ENCODE measurements around the gene CTRB2.
"Not testable (repeated sequence)": the region's sequence is repeated elsewhere in the genome, so short reads cannot be mapped to it uniquely, and the experiment has no call there.

The CTRB2 gene

DNA sequence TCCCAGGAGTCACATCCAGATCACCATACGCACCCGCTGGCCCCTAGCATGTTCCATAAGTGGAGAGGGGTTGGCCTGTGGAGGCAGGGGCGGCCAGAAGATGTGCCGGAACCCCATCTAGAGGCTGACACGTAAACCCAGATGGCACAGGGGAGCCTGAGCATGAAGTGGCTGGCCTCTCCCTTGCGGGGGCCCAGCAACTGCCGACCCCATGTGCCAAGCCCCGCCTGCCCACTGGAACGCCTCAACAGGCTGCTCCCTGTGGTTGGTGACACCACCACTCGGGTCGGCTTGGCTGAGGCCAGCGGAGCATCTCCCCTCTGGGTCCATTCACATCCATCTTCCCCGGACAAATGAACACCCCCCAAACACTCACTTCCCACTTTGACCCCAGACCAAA lies 35.0 kb upstream of the CTRB2 start:
- no peak for DNase-seq

DNA sequence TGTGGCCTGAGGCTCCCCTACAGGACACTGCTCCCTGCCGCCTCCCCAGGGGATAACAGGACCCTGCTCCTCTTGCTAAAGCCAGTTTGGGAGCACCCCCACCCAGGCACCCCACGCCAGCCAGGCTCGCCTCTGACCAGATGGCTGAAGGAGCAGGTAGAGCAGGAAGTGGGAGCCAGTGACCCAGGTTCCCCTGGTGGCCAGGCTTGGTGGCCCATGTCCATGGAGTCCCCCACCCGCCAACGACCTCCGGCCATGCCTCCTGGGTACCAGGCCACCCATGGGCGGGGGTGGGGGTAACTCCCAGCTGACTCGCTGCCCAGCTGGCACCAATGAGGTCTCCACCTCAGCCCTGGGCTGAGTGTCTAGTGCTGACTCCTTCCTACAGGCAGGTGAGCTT lies 34.5 kb upstream of the CTRB2 start:
- DNase-seq: no peak

DNA sequence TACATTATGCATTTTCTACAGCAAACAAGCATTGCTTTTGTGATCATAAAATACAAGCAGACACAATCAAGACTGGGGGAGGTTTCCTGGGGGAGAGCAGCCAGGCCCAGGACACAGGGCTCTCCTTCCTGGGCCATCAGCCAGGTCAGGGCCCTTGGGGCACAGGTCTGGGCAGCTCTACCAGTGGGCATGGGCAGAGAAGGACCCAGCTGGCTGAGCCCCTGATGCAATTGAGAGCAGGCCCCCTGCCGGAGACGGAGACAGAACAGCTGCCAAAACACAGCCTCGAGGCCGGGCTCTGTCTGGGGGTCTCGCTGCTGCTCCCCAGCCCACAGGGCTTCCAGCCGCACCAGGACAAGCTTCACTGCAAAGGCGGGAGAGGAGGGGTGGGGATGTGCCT lies 33.7 kb upstream of the CTRB2 start:
- DNase-seq: not testable (repeated sequence)

DNA sequence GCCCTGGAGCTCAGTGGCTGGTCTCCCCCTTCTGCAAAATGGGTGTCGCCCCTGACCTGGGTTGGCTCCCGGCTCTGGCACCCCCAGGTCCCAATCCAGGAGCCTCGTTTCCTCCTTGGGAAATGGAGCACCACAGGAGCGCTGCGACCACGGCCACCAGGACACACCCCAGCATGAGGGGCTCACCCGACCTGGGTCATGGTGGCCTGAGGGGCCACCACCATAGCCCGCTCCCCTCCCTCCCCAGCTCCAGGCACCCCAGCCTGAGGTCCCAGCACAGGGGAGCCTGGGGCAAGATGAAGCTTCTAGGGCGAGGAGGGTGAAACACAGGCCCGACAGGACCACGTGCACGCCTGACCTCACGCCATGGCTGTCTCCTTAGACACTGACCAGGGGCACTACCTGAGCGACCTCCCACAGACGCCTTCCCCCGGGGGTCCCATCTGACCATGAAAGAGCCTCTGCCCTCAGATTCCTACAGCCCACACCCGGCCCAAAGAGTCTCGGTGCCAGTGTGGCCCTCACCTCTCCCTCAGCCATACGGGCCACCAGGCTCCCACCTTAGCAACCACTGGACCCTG lies 32.7 kb upstream of the CTRB2 start:
- DNase-seq: no peak

DNA sequence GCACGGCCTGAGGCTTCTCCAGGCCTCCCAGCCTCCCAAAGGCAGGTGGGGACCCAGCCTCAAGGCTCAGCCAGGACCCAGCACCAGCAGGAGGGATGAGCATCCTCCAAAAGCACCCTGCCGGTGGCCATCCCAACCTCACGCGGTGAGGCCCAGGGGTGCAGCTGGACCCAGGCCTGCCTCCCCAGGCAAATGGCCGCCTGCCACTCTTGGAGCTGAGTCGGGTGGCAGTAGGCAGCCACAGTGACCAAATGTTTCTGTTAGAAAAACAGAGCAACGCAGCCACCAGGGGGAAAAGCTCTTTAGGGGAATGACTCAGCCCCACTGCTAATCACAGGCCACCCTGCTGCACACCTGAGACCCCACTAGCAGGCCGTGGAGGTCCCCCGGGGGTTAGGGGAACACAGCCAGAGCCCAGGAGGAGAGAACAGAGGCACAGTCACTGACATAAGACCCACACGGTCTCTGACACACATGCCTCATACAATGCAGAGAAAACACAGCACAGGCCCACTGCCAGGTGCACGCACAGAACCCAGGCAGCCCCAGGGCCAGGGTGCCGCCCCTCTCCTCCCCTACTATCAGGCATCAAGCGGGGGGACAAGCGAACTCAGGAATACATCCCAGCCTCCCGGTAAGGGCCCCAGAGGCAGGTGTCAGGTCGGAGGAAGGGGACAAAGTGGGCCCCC lies 32.0 kb upstream of the CTRB2 start:
- DNase-seq: no peak

DNA sequence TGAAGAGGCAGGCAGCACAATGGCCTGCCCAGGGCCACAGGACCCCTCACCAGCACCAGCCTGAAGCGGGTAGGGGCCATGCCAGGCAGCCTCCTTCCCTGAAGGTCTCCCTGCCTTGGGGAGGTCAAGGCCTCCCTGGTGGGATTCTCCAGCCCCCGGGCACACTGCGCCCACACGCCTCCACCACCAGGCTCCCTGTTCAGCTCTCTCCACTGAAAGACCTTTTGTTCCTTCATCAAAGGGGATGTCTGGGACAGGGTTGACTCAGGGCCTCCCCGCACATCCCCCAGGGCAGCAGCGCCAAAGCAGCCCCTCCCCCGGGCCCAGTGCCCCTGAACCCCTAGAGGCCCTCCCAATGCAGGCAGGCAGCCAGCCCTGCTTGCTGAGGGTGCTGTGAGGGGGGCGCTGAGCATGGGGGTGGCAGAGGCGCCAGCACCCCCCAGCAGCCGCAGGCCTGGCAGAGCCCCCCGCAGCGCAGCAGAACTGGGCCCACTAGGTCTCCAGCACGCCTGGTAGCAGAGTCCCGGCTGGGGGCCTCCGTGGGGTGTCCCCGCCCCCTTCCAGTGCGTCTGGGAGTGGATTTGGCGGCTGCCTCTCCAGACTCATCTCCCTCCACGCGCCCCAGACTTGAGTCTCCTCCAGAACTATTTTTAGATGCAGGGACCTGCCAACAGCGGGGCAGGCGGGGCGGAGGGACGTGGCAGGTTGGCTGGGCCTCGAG lies 31.3 kb upstream of the CTRB2 start:
- DNase-seq: no peak

DNA sequence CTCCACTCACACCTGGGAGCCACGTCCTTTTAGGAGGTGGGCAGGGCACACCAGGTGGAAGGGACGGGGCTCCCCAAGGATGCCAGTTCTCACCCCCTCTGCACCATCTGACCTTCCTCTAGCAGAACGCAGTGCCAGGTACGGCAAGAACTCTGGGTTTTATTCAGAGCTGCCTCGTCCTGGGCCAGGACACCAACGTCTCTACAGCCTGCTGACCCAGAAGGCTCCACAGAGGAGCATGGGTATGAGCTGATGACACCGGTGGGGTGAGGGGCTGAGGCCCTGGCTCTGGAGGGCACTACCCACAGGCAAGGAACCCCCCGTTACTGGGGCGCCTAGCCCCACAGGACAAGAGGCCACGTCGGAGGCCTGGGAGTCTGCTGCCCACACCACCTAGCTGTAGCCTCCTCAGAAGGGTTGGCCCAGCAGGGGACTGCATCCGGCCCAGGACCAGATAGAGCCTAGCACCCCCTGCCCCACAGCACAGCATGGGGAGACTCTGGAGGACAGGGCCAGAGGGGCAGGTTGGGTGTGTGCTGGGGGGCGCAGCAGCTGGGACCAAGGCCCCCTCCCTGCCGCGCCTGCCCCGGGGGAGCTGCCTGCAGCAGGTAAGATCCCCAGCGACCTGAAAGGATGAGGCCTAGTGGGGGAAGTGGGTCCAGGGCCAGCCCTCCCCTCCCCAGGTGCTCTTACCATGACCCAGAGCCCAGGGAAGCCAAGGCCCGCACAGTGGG lies 30.6 kb upstream of the CTRB2 start:
- no peak for DNase-seq

DNA sequence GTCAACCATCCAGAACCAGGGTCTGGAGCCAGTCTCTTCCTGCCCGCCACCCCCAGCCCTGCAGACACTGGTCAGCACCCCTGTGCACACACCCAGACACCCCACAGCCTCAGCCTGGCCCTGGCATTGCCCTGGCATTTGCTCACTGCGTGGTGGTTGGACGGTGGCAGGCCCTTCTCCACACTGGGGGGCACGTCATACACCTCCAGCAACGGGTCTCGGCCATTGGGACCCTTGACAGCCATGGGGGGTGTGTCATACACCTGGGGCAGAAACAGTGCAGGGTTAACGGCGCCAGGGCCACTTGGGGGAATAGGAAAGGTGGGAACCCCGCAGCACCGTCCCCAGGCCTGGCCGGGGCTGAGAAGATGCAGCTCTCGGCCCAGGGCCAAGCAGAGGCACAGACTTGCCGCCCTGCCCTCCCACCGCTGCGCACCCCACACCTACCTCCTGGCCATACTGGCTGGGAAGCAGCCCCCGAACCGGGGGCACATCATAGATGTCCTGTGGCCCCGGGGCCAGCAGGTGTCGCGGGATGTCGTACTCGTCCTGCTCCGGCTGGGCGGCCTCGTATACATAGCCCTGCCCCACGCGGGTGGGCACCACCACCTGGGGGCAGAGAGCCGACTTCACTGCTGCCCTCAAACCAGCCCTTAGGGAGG lies 29.9 kb upstream of the CTRB2 start:
- DNase-seq: no peak

DNA sequence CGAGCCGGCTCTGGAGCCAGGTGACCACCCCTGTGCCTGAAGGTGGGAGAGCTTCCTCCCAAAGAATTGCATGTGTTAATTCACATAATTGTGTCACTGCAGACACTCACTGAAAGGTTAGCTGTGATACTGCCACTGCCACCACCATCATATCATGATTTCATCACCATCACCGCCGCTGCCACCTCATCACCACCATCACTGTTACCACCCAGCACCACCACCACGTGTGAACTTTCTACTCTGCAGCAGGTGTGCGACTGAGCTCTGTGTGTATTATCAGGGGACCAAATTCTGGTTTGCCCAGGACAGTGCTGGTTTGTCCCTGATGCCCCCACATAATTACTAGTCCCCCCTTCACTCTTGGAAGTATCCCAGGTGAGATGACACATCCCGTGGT lies 29.3 kb upstream of the CTRB2 start:
- DNase-seq: no peak

DNA sequence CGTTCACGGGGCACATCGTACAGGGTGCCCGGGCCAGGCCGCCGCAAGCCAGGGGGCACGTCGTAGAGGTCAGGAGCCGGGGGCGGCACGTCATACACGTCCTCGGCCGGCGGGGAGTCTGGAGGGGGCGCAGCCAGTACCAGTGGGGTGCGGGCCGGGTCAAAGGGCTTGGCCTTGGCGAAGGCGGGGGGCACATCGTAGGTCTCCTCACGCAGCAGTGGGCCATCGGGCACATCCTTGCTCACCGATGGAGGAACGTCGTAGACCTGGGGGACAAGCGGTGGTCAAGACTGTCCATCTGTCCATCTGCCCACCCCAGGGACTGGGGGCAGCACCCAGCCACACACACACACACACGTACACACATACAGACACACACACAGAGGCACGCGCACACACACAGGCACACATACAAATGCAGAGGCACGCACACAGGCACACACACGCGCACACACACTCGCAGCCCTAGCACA lies 28.8 kb upstream of the CTRB2 start:
- DNase-seq: no peak

DNA sequence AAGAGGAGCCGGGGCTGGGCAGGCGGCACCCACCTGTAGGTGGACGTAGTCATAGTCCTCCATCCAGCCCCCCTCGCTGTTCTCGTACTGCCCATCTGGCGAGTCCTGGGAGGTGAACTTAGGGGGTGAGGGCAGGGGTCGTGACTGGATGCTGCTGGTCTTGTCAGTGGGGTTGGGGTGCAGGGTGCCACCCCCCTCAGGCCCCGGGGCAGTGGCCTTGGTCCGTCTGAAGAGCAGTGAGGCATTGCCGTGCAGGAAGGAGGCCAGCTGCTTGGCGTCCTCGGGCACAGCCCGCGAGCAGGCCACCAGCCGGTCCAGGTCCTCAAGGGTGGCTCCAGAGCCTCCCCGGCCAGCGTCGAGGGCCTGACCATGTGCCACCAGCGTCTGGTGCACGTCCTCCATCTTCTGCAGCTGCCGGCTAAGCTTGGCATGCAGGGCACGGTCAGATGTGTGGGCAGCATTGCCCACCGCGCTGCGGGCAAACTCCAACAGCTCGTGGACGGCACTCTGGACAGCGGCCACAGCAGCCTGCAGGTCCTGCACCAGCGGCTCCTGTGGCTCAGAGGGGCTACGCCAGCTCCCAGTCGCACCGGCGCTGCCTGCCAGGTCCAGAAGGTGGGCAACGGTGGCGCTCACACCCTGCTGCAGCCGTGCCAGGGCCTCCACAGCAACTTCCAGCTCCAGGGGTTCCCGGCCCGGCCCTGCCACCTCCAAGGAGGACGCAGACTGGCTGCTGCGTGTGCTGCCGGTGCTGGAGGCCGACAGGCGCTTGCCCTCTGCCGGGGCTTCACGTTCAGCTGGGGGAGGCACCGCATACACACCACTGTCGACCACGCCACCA lies 28.1 kb upstream of the CTRB2 start:
- no peak for DNase-seq

DNA sequence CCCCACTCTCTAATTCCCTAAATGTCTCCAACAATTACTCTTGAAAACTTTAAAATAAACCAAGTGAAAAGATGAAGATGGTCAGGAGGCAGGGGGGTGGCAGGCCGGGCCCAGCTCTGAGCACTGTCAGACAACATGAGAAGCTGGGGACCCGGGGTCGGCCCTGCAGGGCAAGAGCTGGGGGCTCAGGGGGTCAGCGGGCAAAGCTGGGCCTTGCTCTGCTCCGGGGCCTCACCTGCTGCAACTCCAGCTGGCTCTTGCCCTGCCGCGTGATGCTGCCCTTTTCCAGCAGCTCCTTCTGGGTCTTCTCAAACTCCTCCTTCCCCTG lies 26.6 kb upstream of the CTRB2 start:
- no peak for DNase-seq

DNA sequence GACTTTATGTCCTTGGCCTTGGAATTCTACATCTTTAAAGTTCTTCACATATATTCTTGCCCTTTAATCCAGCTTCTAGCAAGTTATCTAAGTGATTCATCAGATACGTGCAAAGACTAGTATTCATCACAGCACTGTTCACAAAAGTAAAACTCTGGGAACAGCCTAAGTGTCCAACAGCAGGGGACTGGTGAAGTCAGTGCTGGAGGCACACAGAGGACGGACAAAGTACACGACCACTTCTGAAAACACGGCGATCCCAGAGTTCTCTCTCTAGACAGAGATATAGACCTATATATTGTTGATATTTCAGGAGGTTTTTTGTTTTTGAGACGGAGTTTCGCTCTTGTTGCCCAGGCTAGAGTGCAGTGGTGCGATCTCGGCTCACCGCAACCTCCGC lies 24.6 kb upstream of the CTRB2 start:
- no peak for DNase-seq

DNA sequence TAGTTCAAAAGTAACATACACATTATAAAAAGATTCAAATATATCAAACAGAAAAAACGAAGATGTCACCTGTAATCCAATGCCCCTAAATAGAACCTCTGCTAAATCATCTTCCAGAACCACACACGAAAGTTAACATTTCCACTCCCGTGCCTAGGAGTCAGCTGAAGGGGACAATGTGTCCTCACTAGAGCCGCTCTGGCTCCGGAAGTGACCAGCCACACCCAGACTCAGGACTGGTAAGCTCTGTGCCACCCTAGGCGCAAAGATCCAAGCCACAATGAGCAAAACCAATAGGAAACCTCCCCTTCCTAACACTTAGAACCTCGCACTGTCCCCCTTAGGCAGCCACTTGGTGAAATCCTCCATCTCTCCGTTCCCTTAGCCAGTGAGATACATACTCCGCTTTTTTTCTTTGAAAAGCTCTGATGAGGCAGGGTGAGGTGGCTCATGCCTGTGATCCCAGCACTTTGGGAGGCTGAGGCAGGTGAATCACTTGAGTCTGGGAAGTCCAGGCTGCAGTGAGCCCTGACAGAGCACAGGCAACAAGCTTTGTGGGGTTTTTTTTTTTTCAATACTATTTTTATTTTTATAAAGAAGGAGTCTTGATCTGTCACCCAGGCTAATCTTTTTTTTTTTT lies 23.6 kb upstream of the CTRB2 start:
- DNase-seq: no peak

DNA sequence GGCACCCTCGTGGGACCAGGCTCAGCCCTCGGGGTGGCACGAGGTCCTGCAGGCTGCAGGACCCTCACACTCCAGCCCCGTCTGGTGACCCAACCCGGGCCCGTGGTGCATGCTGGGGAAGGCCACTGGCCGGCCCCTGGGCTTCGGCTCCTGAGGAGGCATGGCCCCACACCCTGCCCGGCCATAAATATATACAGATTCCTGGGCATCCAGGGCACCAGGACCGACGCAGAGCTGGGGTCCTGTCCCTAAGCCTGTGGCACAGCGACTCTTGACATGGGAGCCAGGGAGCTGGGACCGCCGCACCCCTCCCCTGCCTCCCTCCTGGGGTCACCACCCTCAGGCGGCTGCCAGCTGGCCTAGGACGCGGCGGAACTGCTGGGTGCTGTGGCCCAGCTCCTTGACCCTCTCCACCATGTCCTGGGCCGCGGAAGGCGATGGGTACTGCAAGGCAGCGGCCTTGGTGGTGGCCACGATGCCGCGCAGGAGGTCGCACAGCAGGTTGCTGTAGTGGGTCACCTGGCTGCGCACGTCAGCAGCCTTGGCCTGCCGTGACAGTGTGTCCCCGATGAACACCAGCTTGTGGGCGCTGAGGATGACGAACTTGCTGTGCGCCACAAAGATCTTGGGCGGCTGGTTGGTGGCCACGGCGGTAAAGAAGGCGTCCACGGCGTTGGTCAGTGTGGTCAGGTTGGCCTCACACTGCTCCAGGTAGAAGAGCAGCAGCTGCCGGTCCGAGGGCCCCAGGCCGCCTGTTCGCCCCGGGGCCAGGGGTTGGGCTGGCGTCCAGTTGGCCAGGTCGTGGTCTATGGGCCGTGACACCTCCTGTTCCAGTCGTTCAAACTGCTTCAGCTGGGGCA lies 22.4 kb upstream of the CTRB2 start:
- DNase-seq: no peak

DNA sequence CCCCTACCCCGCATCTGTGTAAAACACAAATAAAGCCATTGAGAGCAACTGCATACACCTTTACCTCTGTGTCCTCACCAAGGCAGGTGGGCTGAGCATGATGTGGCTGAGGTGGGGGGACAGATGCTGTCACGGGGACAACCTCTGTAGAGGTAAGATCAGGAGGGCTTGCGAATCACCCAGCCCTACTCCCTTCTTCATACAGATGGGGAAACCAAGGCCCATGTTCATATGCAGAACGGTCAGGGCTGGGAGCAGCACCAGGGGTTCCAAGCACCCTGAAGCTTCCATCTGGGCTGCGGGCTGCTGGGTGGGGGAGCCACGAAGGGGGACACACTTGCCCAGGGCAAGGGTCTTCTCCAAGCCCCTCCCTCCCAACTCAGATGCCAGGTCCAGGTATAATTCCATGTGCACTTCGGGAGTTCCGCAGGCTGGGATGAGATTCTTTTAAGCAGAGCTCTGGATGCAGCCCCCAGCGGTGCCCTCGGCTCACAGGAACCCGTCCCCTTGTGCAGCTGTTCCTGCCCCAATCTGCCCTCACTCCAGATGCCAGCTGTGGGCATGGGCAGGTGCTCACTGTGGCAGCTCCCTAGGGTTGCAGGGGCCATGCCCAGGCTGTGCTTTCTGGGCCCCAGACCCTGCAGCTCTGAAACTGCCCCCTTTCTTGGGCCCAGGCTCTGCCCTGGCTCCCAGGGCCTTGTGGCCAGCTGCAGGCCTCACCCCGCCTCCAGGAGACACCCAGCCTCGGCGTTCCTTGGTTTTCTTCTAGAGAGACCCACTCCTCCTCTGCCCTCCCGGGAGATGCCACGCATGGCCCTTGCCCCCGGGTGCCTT lies 21.4 kb upstream of the CTRB2 start:
- no peak for DNase-seq

DNA sequence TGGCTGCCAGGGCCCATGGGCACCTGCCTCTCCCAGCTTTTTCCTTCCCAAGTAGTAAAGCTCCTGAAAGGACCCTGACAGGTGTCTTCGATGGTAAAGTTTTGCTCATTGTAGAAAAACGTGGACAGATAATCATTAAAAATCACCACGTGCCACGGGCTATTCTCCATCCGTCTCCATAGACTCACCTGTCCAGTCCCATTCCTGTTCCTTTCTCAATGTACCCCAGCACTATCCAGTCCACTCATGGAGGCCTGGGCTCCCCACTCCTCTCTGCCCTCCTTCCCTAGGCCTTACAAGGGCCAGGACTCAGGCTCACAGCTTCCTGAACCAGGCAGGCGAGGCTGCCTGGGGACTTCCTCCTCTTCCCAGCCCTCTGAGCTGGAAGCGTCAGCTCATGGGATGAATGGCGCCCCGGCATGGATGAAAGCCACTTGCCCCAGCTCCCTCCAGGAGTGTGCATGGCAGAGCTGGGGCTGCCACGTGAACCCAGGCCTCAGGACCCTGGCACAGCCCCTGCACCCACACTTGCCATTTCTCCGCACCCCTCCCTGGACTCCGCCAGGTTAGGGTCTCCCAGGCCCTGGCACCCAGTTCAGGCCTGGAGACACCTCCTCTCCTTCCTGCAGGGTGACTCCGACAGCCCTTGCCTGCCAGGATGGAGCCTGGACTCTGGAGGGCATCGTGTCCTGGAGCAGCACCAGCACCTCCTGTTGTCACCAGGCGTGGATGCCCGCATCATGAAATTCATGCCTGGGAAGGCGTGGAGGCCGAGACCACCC lies 20.6 kb upstream of the CTRB2 start:
- no peak for DNase-seq

DNA sequence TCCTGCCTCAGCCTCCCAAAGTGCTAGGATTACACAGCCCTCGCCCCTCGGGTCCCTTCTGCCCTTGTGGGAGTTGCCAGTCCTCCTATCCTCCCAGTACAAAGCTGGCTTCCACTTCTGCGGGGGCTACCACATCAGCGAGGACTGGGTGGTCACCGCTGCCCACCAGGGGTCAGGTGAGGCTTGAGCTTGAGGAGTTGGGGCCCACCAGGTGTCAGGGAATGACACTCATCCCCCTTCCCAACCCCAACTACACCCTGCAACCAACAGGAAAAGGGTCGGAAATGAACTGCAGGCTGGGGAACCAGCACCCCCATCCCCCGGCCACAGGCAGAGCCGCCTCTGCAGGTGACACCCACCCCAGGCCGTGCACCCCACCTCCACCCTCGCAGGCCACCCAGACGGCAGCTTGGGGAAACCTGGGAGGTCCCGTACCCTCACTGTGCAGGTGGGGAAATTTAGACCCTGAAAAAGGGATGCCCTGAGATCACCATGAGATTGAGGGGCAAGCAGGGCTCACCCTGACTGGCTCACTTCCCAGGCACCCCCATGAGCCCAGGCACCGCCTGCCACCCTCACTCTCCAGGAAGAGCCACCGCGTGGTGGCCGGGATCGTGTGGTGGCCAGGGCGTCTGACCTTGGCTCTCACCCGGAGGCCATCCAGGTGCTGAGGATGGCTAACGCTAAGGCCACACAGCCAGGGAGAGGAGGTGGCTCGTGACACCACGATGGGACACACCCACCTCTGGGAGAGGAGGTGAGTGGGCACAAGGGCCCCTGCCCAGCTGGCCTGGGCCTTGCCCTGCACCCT lies 19.8 kb upstream of the CTRB2 start:
- no peak for DNase-seq

Data from activated T-cell treated with anti-CD3 and anti-CD28 coated beads, Interleukin-2, amount 50 U/mL, for 1 hour (primary cell).